Endothelial cell of umbilical vein (primary cell): ENCODE results near the gene FAM151B. TPM values are rescaled to one million over a fixed set of nuclear protein-coding genes. Genes with fewer than 3 reads are reported as not detected.

Experiments used
- BruUV-seq: library from RNA; stranded (reverse); fragments of 400-500 nt; replicated peaks from 2 replicates; lab custom pipeline; 2021; lab: Mats Ljungman, UMichigan
- CTCF ChIA-PET: fragments of 300-600, 350-600 bp; sonication (Branson Sonifier 250); formaldehyde crosslinking; loops from one replicate; lab custom pipeline; 2021; ENCODE audit warnings: antibody characterized with exemption, inconsistent platforms; lab: Charles Lee
- POLR2A ChIA-PET: fragments of 300-600, 350-600 bp; sonication (Branson Sonifier 250); formaldehyde crosslinking; loops from one replicate; lab custom pipeline; 2021; ENCODE audit warnings: antibody characterized with exemption, inconsistent platforms; lab: Charles Lee
- DNase-seq: peaks from one replicate; pipeline ENCODE4 v3.0.0-alpha.2; 2011; ENCODE audit warnings: low read depth, low spot score
- FAIRE-seq: peaks from 2 replicates; lab custom pipeline; 2011; peaks lifted over from hg19 to GRCh38; lab: Jason Lieb, UNC
- H2AFZ ChIP-seq: 2 replicates; pipeline ENCODE4 v1.6.0; 2012; ENCODE audit warnings: low read depth, low read length, control low read depth, inconsistent platforms
- H3K27ac ChIP-seq: 2 replicates; pipeline ENCODE4 v1.5.1; 2011; ENCODE audit warnings: low read depth, mild to moderate bottlenecking, control low read depth, low read length, moderate library complexity; ENCODE audit not compliant: insufficient read depth
- H3K27me3 ChIP-seq, 2 experiments: 2 replicates each; pipeline versions ENCODE4 v1.6.0 to v1.6.1; 2011; ENCODE audit warnings: low read length in 2 of 2, mixed read lengths in 1 of 2; ENCODE audit not compliant: control insufficient read depth in 2 of 2, insufficient read depth in 2 of 2
- H3K36me3 ChIP-seq, 2 experiments: 2 replicates in 1 of 2; 3 replicates in 1 of 2; pipeline ENCODE4 v1.5.1; 2011; ENCODE audit warnings: low read length in 2 of 2, mild to moderate bottlenecking in 1 of 2, moderate library complexity in 1 of 2; ENCODE audit not compliant: control insufficient read depth in 2 of 2, insufficient read depth in 2 of 2; ENCODE audit errors: extremely low read depth in 1 of 2
- H3K4me1 ChIP-seq: 3 replicates; pipeline ENCODE4 v1.5.1; 2011; ENCODE audit warnings: mild to moderate bottlenecking, low read length; ENCODE audit not compliant: control insufficient read depth, insufficient read depth; ENCODE audit errors: extremely low read depth
- H3K4me2 ChIP-seq: 2 replicates; pipeline ENCODE4 v1.6.1; 2011; ENCODE audit warnings: low read length, control low read depth, mixed read lengths; ENCODE audit not compliant: insufficient read depth
- H3K4me3 ChIP-seq, 3 experiments: fragments of 200-600 bp in 1 of 3; sonication (generic), shearing (Covaris generic) in 1 of 3; replicated peaks in 1 of 3; 2 replicates each; pipeline ENCODE4 v1.5.1; 2011 to 2016; ENCODE audit warnings: control low read depth in 3 of 3, low read length in 3 of 3, mild to moderate bottlenecking in 2 of 3, inconsistent platforms in 1 of 3, low read depth in 1 of 3, moderate library complexity in 1 of 3; ENCODE audit not compliant: insufficient read depth in 1 of 3
- H3K79me2 ChIP-seq: 2 replicates; pipeline ENCODE4 v1.6.0; 2012; ENCODE audit warnings: low read length, inconsistent platforms; ENCODE audit not compliant: control insufficient read depth, insufficient read depth
- H3K9ac ChIP-seq: replicated peaks from 2 replicates; pipeline ENCODE3; 2011; ENCODE audit warnings: low read length, control low read depth; ENCODE audit not compliant: insufficient read depth; ENCODE audit errors: extremely low read depth
- H3K9me1 ChIP-seq: replicated peaks from 3 replicates; pipeline ENCODE4 v1.6.0; 2011; ENCODE audit warnings: mild to moderate bottlenecking, low read length; ENCODE audit not compliant: control insufficient read depth, insufficient read depth; ENCODE audit errors: extremely low read depth
- H3K9me3 ChIP-seq: replicated peaks from 2 replicates; pipeline ENCODE4 v1.5.1; 2012; ENCODE audit warnings: low read length, inconsistent platforms; ENCODE audit not compliant: control insufficient read depth, insufficient read depth
- H4K20me1 ChIP-seq: replicated peaks from 2 replicates; pipeline ENCODE3; 2011; ENCODE audit warnings: mild to moderate bottlenecking, low read length; ENCODE audit not compliant: control insufficient read depth, insufficient read depth; ENCODE audit errors: extremely low read depth
- EZH2 ChIP-seq: IDR thresholded peaks from 2 replicates; pipeline ENCODE4 v1.6.1; 2012; ENCODE audit warnings: borderline replicate concordance, low read depth, mild to moderate bottlenecking, moderate library complexity, low read length, inconsistent platforms; ENCODE audit not compliant: severe bottlenecking
- FOS ChIP-seq: IDR thresholded peaks from 2 replicates; pipeline ENCODE4 v1.6.1; 2011; ENCODE audit warnings: mild to moderate bottlenecking, low read length, moderate library complexity, borderline replicate concordance; ENCODE audit not compliant: insufficient read depth
- GATA2 ChIP-seq: IDR thresholded peaks from 2 replicates; pipeline ENCODE4 v1.7.0; 2011; ENCODE audit warnings: low read depth, mild to moderate bottlenecking, moderate library complexity, mixed read lengths, low read length; ENCODE audit not compliant: insufficient read length, insufficient read depth
- JUN ChIP-seq: IDR thresholded peaks from 2 replicates; pipeline ENCODE4 v1.6.1; 2011; ENCODE audit warnings: borderline replicate concordance, low read depth; ENCODE audit not compliant: insufficient read length, insufficient read depth
- MYC ChIP-seq: IDR thresholded peaks from one replicate; pipeline ENCODE4 v1.6.1; 2011; ENCODE audit warnings: mild to moderate bottlenecking, low read depth, low read length
- POLR2A ChIP-seq: IDR thresholded peaks from 2 replicates; pipeline ENCODE4 v1.6.1; 2012; ENCODE audit warnings: low read depth, mild to moderate bottlenecking, control low read depth, low read length
- POLR2AphosphoS5 ChIP-seq: IDR thresholded peaks from 2 replicates; pipeline ENCODE4 v1.6.1; 2012; ENCODE audit warnings: low read depth, mild to moderate bottlenecking, control low read depth, low read length, moderate library complexity; ENCODE audit not compliant: insufficient read depth
- dilution Hi-C: fragments of 300-500 bp; cut with MboI; formaldehyde crosslinking; loops from one replicate; pipeline ENCODE4 v1.15.0; 2019; ENCODE audit warnings: low sequenced_read_pairs; ENCODE audit not compliant: extremely low pct_ligation_motif_present
- intact Hi-C: fragments of 100-400 bp; cut with micrococcal nuclease; formaldehyde crosslinking; loops from one replicate; pipeline ENCODE4 v1.10.0; 2022
- polyA plus RNA-seq, 4 experiments: library from polyadenylated mRNA; depleted of rRNA in 3 of 4; stranded (reverse) in 3 of 4; unstranded in 1 of 4; fragments of >200 nt; gene quantifications; 2 replicates each; pipeline versions ENCODE4 v1.2.1 to v1.2.3, GENCODE V29; 2011 to 2012; ENCODE audit warnings: missing spikeins in 1 of 4
- total RNA-seq: library from RNA; stranded (reverse); gene quantifications from 2 replicates; pipeline ENCODE4 v1.2.3, GENCODE V29; 2021
- TF ChIP-seq, protein P1 (sequence below): IDR thresholded peaks from 2 replicates; pipeline ENCODE4 v1.6.1; 2011; ENCODE audit not compliant: insufficient read depth, insufficient read length
- TF ChIP-seq, protein P2 (sequence below), 2 donors: IDR thresholded peaks; 1 replicate in 1 of 2; 2 replicates in 1 of 2; pipeline ENCODE4 v1.5.1; 2011; ENCODE audit warnings: low read length in 2 of 2, mild to moderate bottlenecking in 2 of 2, moderate library complexity in 2 of 2, control low read depth in 1 of 2, inconsistent platforms in 1 of 2, low read depth in 1 of 2; ENCODE audit not compliant: insufficient read depth in 1 of 2; ENCODE audit errors: extremely low read depth in 1 of 2

FAM151B gene
- total and polyA plus RNA-seq, 2 donors (not counting 3 experiments of a cell fraction or from before 2014, with no cell fraction given), result 0.91 to 2.6 TPM

DNA sequence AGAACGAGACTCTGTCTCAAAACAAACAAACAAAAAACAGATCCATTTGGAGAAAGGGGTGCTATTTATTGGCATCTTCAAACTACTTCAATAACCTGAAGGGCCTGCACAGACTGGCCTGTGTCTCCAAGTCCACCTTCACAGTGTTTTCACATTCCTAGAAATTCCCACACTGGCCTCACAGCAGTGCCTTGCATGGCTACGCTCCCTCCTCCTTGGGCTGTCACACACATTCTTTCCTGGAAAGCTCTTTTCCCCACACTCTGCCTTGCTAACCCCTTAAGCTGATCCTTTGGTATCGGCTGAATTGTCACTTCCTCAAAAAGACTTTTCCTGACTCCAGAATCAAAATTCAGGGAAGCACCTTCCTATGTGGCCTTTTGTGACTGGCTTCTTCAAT, 19.8 kb downstream of the FAM151B start:
- H3K9me1 ChIP-seq, result no peaks in the 10 kb centered on the region
- no peaks in the 10 kb centered on the region for H3K27me3 ChIP-seq
- H3K9ac ChIP-seq, result no peak overlapping the region
- H3K4me3 ChIP-seq, result no peak overlapping the region
- ChIA-PET CTCF (interaction anchor here (1.1 kb wide), 1 partner anchor 26 kb away, joined by 7 read pairs; no protein-coding TSS in a partner anchor), POLR2A (interaction anchor here (0.7 kb wide), 1 partner anchor 91 kb away, joined by 4 read pairs; no protein-coding TSS in a partner anchor)
- H3K79me2 ChIP-seq, result no peaks in the 10 kb centered on the region
- H4K20me1 ChIP-seq, result no peaks in the 10 kb centered on the region
- no peak overlapping the region for H2AFZ ChIP-seq
- intact Hi-C loops, result no loop called here
- no peak overlapping the region for H3K4me2 ChIP-seq
- H3K9me3 ChIP-seq, result no peaks in the 10 kb centered on the region
- H3K4me1 ChIP-seq, result no peaks in the 10 kb centered on the region
- H3K36me3 ChIP-seq, result no peaks in the 10 kb centered on the region
- TF ChIP-seq FOS (no peak), GATA2 (no peak), JUN (no peak), EZH2 (no peak), MYC (no peak), POLR2A (no peak), POLR2AphosphoS5 (no peak)
- TF ChIP-seq, protein P1, sequence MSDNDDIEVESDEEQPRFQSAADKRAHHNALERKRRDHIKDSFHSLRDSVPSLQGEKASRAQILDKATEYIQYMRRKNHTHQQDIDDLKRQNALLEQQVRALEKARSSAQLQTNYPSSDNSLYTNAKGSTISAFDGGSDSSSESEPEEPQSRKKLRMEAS, result no peak
- TF ChIP-seq, protein P2, sequence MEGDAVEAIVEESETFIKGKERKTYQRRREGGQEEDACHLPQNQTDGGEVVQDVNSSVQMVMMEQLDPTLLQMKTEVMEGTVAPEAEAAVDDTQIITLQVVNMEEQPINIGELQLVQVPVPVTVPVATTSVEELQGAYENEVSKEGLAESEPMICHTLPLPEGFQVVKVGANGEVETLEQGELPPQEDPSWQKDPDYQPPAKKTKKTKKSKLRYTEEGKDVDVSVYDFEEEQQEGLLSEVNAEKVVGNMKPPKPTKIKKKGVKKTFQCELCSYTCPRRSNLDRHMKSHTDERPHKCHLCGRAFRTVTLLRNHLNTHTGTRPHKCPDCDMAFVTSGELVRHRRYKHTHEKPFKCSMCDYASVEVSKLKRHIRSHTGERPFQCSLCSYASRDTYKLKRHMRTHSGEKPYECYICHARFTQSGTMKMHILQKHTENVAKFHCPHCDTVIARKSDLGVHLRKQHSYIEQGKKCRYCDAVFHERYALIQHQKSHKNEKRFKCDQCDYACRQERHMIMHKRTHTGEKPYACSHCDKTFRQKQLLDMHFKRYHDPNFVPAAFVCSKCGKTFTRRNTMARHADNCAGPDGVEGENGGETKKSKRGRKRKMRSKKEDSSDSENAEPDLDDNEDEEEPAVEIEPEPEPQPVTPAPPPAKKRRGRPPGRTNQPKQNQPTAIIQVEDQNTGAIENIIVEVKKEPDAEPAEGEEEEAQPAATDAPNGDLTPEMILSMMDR (IDR thresholded peaks at IDR 0.05; ENCODE audit: extremely low read depth in 1 of 2, insufficient read depth in 1 of 2, low read depth in 1 of 2, low read length in 2 of 2), result no peak
- DNase-seq, result no peak
- dilution Hi-C loops, result no loop called here
- FAIRE-seq, result no peak
- H3K27ac ChIP-seq, result no peak overlapping the region
- BruUV-seq, result no TSS peak
